Nephron (organoid): ENCODE data around the gene LDB2.
A peak's percentile ranks its signal among the peaks of the same experiment; 100 is the strongest.

Experiments
- H3K27ac Mint-ChIP-seq, 3 experiments: 2 replicates each; pipeline ENCODE4 v1.8.0; 2020; ENCODE audit warnings: mixed read lengths in 3 of 3, mild to moderate bottlenecking in 2 of 3, moderate library complexity in 1 of 3
- H3K27me3 Mint-ChIP-seq: 2 replicates; pipeline ENCODE4 v1.8.0; 2021; ENCODE audit warnings: low read depth, mild to moderate bottlenecking, moderate library complexity, mixed read lengths
- H3K36me3 Mint-ChIP-seq: 2 replicates; pipeline ENCODE4 v1.8.0; 2020; ENCODE audit warnings: low read depth, mixed read lengths
- H3K4me1 Mint-ChIP-seq: 2 replicates; pipeline ENCODE4 v1.8.0; 2020; ENCODE audit warnings: mixed read lengths
- H3K4me3 Mint-ChIP-seq, 3 experiments: 2 replicates each; pipeline ENCODE4 v1.8.0; 2020; ENCODE audit warnings: mild to moderate bottlenecking in 3 of 3, mixed read lengths in 3 of 3, moderate library complexity in 2 of 3
- H3K9me3 Mint-ChIP-seq: 2 replicates; pipeline ENCODE4 v1.8.0; 2020; ENCODE audit warnings: mixed read lengths
- CTCF ChIP-seq, 3 experiments: fragments of 200-600 bp; sonication (generic); IDR thresholded peaks; one replicate each; pipeline ENCODE4 v1.5.0; 2021; ENCODE audit warnings: antibody characterized with exemption in 3 of 3; ENCODE audit not compliant: unreplicated experiment in 3 of 3

Gene LDB2

GRCh38 chr4:16555156-16555555 lies 343.3 kb downstream of the LDB2 start:
- no peaks in the 10 kb centered on the region for H3K4me1 Mint-ChIP-seq
- H3K36me3 Mint-ChIP-seq, result peaks cover 33% of the 10 kb centered on the region
- H3K4me3 Mint-ChIP-seq, result no peak overlapping the region
- no peaks in the 10 kb centered on the region for H3K27me3 Mint-ChIP-seq
- no peak for TF ChIP-seq CTCF (IDR thresholded peaks at IDR 0.05; ENCODE audit: unreplicated experiment in 3 of 3)
- peaks cover 21% of the 10 kb centered on the region for H3K9me3 Mint-ChIP-seq
- no peak overlapping the region for H3K27ac Mint-ChIP-seq

GRCh38 chr4:16550531-16550930 lies 347.9 kb downstream of the LDB2 start:
- Mint-ChIP-seq H3K27me3 (no peaks in the 10 kb centered on the region), H3K9me3 (peaks cover 2% of the 10 kb centered on the region), H3K4me1 (no peaks in the 10 kb centered on the region), H3K27ac (no peak overlapping the region), H3K36me3 (peaks cover 14% of the 10 kb centered on the region), H3K4me3 (no peak overlapping the region)
- no peak for TF ChIP-seq CTCF (IDR thresholded peaks at IDR 0.05; ENCODE audit: unreplicated experiment in 3 of 3)

GRCh38 chr4:16545656-16546055 lies 352.8 kb downstream of the LDB2 start:
- Mint-ChIP-seq H3K9me3 (peaks cover 8% of the 10 kb centered on the region), H3K36me3 (peaks cover 28% of the 10 kb centered on the region), H3K27me3 (no peaks in the 10 kb centered on the region), H3K4me1 (peaks cover 13% of the 10 kb centered on the region), H3K27ac (no peak overlapping the region), H3K4me3 (no peak overlapping the region)
- no peak for TF ChIP-seq CTCF (IDR thresholded peaks at IDR 0.05; ENCODE audit: unreplicated experiment in 3 of 3)

- TF ChIP-seq CTCF (IDR thresholded peaks at IDR 0.05; ENCODE audit: unreplicated experiment in 3 of 3), result no peak
- peaks cover 8% of the 10 kb centered on the region for H3K9me3 Mint-ChIP-seq
- peak overlapping the region; percentile 22 to 60 (median 39) for H3K27ac Mint-ChIP-seq
- peaks cover 13% of the 10 kb centered on the region for H3K4me1 Mint-ChIP-seq
- H3K4me3 Mint-ChIP-seq, result no peak overlapping the region
- no peaks in the 10 kb centered on the region for H3K27me3 Mint-ChIP-seq
- H3K36me3 Mint-ChIP-seq, result peaks cover 29% of the 10 kb centered on the region
Observed at GRCh38 chr4:16544869-16545268, 353.6 kb downstream of the LDB2 start.

GRCh38 chr4:16544251-16544721 lies 354.2 kb downstream of the LDB2 start:
- Mint-ChIP-seq H3K4me3 (no peak overlapping the region), H3K36me3 (peaks cover 32% of the 10 kb centered on the region), H3K27ac (peak overlapping the region; percentile 22 to 60 (median 39)), H3K27me3 (no peaks in the 10 kb centered on the region), H3K4me1 (peaks cover 13% of the 10 kb centered on the region), H3K9me3 (peaks cover 8% of the 10 kb centered on the region)
- TF ChIP-seq CTCF (IDR thresholded peaks at IDR 0.05; ENCODE audit: unreplicated experiment in 3 of 3), result no peak

GRCh38 chr4:16537926-16538325 lies 360.5 kb downstream of the LDB2 start:
- no peak overlapping the region for H3K27ac Mint-ChIP-seq
- peaks cover 10% of the 10 kb centered on the region for H3K9me3 Mint-ChIP-seq
- no peaks in the 10 kb centered on the region for H3K27me3 Mint-ChIP-seq
- peaks cover under 1% of the 10 kb centered on the region for H3K4me1 Mint-ChIP-seq
- no peak for TF ChIP-seq CTCF (IDR thresholded peaks at IDR 0.05; ENCODE audit: unreplicated experiment in 3 of 3)
- H3K4me3 Mint-ChIP-seq, result no peak overlapping the region
- H3K36me3 Mint-ChIP-seq, result peaks cover 50% of the 10 kb centered on the region
